Stimulated activated CD4-positive, alpha-beta T cell treated with anti-CD3 and anti-CD28 coated beads, Interleukin-12 subunit alpha, Interleukin-12 subunit beta, amount 100 ng/mL, for 48 hours (primary cell): Measurements from ENCODE around the gene ZFHX3.

Source experiments
- DNase-seq, 3 donors: peaks; one replicate each; pipeline ENCODE4 v3.0.0-alpha.2; 2020; ENCODE audit warnings: low read depth in 2 of 3, low spot score in 1 of 3

ZFHX3 gene

DNA sequence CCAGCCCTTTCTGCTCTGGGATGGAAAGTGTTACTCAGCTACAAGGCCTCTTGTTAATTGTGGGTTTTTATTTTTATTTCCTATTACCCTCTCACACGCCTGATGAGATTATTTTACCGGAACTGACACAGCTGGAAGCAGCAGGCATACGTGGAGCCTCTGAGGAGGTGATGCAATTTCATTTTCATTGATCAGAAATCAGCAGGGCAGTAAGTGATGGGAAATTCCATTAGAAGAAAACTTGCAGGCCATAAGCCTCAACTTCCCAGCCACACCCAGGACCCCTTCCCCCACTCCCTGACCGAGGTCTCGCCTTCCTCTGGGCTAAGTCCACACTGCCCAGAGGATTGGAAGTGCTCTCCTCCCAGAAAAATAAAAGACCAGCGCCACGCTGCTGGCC lies 69.7 kb downstream of the ZFHX3 start:
- no peak for DNase-seq

DNA sequence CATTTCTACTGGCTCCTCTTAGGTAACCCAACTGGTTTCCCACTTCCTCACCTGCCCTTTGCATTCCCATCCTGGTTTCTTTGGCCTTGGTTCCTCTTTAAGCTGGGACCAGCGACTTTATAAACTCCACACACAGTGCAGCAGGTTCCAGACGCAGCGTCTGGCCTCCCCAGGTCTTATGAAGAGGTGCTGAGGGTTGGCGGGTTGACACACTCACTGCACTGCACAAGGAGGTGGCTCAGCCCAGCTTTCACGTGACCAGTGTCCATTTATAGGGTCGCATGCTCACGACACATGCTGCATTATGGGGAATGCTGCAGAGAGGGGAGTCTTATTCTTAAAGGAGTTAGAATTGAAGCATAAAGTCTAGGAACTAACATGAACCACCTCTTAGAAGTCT lies 70.8 kb downstream of the ZFHX3 start:
- DNase-seq, result no peak

DNA sequence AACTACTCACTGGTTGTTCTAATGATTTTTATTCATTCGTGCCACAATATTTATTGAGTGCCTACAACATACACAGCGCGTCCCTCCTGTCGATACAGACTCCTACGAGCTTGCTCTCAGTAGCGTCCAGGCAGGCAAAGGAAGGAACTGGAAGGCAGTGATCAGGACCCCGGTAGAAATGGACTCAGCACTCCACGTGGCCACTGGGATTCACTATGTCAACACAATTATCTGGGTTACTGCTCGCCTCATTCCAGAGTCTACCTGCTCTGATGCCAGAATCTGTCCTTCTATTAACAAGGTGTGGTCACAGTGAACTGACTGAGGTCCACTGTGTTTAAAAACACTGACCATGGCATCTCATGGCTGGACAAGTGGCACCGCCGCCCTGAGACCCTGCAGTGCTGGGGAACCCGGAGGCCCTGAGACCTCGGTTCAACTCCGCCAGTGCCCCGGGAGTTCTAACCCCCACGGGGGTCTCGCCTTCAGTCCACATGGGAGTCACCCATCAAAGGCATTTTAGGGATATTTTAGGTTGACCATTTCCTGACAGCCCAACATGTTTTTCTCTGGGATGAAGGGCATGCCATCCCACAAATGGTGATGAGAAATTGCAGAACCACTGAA lies 71.4 kb downstream of the ZFHX3 start:
- no peak for DNase-seq

DNA sequence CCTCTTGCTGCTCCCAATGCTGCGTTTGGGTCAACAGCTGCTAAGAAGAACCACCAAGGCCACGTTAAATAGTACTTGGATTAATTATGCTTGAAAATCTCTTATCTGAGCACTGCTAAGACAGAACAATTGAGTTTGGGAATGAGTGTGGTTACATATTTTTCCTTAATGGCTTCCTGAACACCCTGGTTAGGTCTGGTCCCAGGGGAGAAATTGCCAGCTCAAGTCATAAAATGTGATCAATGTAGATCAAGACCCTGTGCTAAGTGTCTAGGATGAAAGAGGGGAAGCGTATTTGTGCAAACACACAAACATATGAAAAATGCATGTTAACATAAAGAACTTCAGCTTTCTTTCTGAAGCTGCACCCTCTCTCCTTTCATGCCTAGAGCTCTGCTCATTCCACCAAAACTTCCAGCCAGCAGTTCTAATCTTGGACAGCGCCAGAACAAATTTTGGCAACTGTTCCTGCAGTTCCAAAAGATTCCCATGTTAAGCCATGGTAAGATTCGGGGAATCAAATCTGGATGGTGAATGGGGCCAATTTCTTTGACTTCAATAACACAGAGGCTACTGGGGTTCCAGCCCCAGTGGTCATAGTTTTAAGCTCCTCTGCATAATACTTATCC lies 72.0 kb downstream of the ZFHX3 start:
- no peak for DNase-seq

DNA sequence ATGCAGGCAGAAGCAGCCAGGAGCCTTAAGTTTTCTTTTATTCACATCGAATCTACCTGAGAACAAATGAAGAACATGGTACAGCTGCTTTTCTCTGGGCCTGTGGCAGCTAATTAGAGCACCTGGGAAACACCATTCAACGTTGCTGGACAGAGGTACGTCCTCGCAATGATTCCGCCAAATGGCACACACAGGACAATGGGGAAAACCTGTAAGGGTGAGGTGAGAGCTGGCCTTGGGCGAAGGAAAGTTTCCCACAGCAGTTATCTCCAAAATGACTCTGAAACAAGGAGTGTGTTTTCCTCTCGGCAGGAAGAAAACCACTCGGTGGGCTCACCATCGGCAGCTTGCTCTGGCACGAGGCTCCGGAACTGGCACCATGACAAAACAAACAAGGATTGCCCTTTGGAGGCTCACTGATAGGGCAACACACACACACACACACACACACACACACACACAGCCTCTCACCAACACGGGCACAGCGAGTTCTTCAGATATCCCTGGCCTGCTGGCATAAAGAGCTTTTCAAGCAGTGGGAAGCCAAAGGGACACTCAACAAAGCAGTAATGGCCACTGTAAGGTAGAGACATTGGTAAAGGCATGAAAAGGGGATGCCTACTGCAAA lies 73.7 kb downstream of the ZFHX3 start:
- DNase-seq, result no peak

DNA sequence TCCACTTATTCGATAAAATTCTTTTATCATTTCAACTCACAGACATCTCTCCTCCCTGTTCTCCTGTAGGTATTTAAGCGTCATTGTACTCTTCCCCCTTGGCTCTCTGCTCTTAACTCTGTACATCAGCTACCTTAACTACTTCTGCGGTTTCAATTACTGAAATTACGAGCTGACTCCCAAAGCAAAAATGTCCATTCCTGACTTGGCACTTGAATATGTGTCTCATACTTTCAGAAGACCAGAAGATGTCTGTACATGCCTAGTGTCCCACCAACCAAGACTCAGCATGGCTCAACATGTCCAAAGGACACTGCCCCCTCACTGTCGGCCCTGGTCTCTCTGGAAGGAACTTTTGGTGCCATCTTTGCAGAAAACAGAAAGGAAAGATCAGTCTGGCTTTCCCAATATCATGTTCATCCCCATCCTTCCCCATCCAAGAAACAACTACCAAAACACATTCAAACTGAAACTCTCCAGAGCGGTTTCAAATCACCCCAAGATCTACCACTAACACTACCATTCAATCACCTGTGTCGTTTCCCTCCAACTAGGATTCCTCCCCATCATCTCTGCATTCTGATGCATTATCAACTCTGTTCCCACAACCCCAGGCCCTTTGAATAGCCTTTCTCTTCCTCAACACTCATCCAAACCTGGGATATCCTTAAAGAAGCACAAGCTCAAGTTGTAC lies 74.9 kb downstream of the ZFHX3 start:
- no peak for DNase-seq

DNA sequence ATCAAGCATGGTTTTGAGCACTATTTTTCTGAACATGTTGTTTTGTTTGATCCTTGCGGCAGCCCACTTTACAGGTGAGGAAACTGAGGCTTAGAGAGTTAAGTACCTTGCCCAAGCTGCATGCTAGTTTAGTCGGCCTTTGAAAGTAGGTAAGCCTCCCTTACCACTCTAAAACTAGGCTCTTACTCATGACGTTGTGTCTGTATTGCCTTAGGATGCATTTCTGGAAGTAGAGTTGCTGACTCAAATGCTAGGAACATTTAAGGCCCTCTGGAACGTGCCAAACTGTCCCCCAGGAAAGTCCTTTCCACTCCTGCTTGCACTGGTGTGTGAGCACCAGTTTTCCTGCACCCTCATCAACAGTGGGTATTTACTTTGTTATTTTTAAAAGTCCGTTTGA lies 76.6 kb downstream of the ZFHX3 start:
- DNase-seq, result no peak

DNA sequence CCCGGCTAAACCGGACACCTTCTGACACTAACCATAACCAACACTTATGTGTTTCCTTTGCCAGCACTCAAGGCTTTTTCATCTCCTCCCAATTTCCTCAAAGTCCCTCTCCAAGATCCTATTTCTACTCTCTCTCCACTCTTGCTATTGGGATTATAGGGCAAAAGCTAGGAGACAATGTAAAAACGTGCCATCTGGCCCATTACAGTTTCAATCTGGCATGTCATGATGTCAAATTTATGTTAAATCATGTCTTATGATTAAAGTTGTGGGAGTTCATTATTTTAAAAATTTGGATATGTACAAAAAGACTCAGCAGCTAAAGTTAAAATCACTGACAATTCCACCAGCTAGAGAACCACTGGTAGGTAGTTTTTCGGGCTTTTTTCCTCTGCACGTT lies 77.3 kb downstream of the ZFHX3 start:
- DNase-seq, result no peak

DNA sequence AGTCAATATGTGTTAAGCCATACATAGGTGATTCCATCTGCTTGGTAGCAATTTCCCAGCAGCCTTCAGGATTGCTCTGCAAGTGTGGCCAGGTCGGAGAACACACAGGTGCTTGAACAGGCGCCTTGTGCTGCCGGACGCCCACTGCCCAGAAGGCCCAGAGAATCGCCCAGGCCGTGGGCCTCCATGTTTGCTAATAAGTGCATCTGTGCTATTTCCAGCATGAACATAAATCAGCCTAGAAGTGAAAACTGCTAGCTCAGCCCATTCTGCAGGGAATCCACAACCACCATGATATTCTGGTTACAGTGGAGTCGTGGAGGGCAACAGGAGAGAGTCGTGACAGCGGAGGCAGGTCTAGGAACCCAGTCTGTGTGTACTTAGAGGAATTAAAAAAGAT lies 78.1 kb downstream of the ZFHX3 start:
- no peak for DNase-seq

DNA sequence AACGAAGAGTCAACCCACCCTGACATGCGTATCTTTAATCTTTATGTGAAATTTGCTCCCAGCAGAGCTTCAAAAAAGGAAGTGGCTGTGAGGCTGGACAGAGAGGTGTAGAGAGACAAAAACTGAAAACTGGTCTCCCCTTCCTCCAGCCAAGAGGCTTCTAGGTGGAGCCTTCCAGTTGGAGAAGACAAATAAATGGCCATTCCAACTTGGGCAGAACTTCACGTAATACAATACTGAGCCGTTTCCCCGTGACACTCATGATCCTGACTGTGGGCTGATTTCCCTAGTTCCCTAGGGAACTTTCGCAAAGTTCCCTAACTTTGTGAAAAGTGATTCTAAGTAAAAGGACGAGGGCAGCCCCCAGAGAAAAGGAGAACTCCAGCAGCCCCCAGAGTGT lies 78.8 kb downstream of the ZFHX3 start:
- DNase-seq, result no peak

DNA sequence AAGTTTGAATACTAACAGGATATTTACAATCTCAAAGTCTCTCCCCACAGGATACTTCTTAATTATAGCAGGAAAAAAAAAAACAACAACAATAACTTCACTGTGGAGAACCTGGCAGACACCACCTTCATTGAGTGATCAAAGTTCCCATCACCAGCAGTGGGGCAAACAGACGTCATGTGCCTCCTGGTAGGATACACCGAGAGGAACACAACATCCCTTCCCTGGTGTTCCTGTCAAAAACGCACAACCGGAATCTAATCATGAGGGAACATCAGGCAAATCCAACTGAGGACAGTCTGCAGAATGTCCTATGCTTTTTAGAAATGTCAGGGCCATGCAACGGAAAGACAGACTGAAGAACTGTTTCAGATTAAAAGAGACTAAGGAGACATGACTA lies 80.0 kb downstream of the ZFHX3 start:
- DNase-seq, result no peak

DNA sequence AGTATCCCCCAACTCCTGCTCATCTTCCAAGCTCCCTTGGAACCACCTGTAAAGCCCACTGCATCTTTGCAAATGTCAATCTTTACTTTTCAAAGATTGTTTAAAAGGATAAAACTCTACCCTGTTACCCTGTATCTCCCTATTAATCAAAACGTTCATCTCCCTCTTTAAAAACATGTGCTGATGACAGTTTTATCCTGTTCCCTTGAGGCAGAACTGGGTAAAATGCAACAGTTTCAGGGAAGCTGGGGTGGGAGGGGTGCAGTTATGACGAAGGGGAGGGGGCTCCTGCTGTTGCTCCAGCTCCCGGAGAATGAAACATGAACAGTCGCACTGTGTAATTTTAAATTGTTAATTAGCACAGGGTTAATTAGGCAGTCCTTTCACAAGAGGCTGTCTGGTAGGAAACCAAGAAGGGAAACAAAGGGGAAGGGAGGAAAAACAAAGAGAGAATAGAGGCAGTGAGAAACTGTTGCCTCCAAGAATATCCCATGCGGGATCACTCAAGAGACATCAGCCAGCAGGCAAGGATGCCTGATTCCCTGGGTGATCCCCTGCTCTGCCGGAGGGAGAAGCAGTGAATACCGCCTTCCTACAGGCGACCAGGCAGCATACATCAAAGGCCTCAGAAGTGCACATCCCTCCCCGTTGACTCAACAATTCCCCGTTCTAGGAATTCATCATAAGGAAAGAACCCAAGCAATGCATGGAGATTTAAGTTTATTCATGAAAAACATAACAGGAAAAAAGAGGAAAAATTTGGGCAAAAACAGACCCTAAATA lies 84.2 kb downstream of the ZFHX3 start:
- DNase-seq, result no peak

DNA sequence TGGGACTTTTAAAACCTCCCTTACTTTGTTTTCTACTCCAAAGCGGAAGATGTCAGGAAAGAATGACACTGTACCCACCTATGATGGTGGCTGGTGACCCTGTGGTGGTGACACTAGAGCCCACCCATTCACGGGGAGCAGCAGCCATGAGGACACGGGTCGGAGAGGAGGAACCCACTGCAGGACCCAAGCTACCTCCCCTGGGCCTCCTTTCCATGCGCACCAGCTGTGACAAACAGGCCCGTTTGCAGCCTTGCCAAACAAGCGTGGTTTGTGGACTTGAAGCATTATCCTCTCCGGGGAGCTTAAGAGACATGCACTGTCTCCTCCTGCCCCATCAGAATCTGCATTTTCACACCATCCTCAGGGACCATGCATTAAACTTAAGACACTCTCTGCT lies 85.6 kb downstream of the ZFHX3 start:
- DNase-seq, result no peak

DNA sequence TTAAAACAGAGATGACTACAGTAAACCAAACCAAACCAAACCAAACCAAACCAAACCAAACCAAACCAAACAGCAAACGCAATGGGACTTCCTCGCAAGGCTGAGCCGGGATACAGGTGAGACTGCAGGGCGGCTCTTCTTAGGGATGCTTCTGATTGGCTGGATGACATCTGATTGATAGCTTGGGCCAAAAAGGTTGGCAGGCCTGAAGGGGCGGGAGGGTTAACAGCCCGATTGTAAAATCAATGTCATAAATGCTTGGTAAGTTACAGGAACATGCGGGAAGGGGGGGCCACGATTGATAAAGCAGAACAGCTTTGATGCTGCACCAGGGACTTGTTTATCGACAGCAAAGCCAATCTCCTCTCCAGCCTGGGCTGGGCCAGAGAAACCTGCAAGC lies 86.1 kb downstream of the ZFHX3 start:
- no peak for DNase-seq

DNA sequence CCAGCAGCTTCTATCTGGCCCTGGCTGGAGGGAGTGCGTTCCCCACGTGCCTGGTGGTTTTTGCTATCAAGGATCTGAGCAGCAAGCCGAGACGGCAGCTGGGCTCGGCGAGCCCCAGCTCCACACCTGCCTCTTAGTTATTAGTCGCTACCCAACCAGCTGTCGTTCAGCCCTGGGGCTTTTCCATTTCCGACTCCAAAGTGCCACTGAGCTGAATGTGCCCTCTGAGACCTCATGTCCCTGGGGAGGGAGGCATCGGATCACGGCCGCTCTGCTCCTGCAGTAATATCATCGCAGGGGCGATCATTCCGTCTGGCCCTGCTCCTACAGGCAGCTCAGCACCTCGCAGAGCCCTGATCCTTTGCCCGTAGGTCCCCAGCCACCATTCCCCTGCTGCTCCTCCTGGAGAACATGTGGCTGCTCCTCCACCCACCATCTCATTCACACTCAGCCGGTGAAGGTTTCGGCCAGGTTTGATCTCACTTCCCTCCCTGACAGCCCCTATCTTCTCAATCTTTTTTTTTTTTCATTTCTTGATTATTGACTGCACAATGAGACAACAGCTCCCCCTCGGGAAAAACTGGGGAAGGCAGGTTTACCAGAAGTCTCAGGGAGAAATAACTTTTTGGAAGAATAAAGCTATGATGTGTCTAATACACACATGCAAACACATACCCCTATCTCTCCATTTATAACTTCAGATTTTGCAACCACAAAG lies 86.7 kb downstream of the ZFHX3 start:
- no peak for DNase-seq

DNA sequence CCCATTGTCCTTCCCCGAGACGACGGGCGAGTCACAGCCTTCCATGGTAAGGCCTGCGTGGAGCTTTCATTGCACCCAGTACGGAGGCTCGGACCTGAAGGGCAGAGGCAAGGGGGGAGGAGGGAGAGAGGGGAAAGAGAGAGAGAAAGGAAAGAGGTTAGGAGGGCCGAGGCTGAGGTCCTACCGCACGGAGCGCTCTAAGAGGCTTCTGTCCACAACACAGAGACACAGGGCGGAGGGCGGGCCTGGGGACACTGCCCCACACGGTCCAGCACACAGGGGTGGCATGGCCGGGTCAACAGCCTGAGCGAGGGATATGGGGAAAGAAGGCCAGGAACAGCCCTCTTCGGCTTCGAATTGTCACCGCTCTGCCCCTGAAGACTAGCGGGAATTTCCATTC lies 87.8 kb downstream of the ZFHX3 start:
- no peak for DNase-seq

DNA sequence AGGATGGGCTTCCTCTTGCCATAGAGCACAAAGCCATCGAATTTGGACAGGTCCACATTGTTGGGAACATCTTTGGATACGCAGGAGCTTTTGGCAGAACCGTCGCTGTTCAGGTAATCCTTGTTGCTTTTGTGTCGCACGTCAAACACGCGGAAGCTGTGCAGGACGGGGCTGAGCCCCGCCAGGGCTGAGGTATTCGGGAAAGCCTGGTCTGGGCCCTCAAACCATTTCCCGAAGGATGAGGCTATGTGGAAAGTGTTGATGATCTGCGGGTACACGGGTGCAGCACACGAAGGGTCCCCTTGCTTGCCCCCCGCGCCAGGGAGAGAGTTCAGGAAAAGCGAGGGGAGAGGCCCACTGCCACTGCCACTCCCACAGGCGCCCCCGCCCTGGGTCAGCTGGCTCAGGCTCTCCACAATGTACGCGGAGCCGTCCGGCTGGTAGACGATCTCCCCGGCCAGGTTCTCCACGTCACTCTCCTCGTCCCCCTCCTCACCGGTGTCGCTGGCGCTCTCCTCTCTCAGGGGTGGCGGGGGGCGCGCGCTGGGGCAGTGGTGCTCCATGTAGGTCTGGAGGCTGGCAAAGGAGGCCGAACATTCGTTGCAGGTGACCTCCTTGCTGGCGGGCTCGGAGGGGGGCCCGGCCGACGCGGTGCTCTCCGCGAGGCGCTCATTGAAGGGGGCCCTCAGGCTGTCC lies 88.5 kb downstream of the ZFHX3 start:
- DNase-seq, result no peak

DNA sequence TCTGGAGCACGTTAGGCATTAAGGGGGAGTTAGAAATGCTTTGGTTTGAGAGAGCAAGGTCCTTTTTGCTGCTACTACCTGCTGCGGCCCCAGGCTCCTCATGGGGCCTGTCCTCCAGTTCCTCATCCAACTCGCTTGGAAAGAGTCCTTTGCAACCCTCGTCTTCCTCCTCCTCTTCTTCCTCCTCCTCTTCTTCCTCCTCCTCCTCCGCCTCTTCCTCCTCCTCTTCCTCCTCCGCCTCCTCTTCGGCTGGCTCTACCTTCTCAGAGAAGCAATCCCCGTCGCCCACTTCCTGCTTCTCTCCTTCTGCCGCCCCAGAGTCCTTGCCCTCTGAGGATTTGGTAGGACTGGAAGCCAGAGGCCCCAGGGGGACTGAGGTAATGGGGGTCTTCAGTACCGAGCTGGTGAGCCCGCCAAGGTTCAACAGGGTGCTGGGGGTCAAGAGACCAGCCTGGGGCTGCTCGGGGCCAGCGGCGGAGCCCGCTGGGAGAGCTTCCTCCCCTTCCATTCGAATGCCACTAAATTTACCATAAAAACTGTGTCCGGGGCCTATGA lies 89.3 kb downstream of the ZFHX3 start:
- DNase-seq, result no peak

DNA sequence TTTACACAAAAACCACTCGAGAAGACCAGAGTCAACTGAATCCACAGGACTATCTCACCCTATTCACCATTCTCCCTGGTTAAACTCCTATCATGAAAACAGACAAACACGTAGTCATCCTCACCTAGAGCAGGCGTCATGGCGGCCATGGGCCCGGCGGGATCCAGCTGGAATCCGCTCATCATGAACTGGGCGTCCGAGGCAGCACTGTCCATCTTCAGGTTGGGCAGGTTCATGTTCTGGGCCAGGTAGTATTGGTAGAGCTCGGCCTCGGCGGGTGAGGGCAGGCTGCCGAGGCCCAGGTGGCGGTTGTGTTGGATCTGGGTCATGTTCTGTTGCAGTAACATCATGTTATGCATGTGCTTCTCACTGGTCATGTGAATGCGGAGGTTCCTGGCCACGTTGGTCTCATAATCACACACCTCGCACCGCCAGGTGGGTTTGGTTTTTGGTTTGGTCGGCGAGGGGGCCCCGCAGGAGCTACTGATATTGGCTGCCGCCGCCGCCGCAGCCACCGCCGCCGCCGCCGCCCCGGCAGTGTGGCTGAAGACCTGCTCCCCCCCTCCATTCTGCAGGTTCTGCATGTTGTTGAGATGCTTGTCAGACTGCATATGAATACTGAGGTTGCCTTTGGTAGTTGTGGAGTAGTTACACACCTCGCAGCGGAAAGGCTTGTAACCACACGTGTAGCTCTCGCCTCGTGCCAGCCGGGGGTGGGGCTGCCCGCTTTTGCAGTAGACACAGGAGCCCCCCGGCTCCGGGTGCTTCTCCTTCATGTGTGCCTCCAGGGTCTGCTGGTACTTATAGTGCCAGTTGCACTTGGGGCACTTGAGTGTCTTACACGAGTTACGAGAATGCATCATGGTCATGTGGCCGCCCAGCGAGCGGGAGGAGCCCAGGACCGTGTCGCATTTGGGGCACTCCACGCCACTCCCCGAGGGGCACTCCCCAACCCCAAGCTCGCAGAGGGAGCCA lies 90.3 kb downstream of the ZFHX3 start:
- no peak for DNase-seq
